Inflammatory macrophage (primary cell): ENCODE measurements around the gene PHOSPHO1.
A peak's percentile ranks its signal among the peaks of the same experiment; 100 is the strongest.
"Not testable (repeated sequence)": the region's sequence is repeated elsewhere in the genome, so short reads cannot be mapped to it uniquely, and the experiment has no call there.

Source experiments
- DNase-seq, 2 donors: peaks; one replicate each; pipeline ENCODE4 v3.0.0-alpha.2; 2020 to 2022
- total RNA-seq, 18 experiments: gene quantifications; one replicate each; lab custom pipeline; 2026; ENCODE audit warnings: mixed read lengths in 6 of 18, inconsistent platforms in 2 of 18; lab: John Stamatoyannopoulos, UW

Gene PHOSPHO1
- total RNA-seq = 0.17 to 6.0 (median 1.5) reads per million in 18 experiments

GRCh38 chr17:49230636-49231562 is at the start of gene PHOSPHO1:
PHOSPHO1 (minus strand) TSS chr17:49230787; CDS start chr17:49226691, 4,096 bp downstream.
- DNase-seq = peak; percentile 71 to 85

GRCh38 chr17:49280061-49280460 is 49.5 kb upstream of the PHOSPHO1 start:
- no peak for DNase-seq

GRCh38 chr17:49279263-49280015 is 48.9 kb upstream of the PHOSPHO1 start:
- not testable (repeated sequence) for DNase-seq

GRCh38 chr17:49278076-49278475 is 47.5 kb upstream of the PHOSPHO1 start:
- no peak for DNase-seq

- DNase-seq = peak; percentile 15 to 28
Observed at GRCh38 chr17:49277638-49278037, 47.1 kb upstream of the PHOSPHO1 start.

- not testable (repeated sequence) for DNase-seq
Observed at GRCh38 chr17:49275981-49276380, 45.4 kb upstream of the PHOSPHO1 start.

- DNase-seq = no peak
Observed at GRCh38 chr17:49269356-49269755, 38.8 kb upstream of the PHOSPHO1 start.

- no peak for DNase-seq
Observed at GRCh38 chr17:49267912-49268311, 37.3 kb upstream of the PHOSPHO1 start.

GRCh38 chr17:49266233-49266632 is 35.6 kb upstream of the PHOSPHO1 start:
- no peak for DNase-seq

- not testable (repeated sequence) for DNase-seq
Observed at GRCh38 chr17:49261540-49261939, 31.0 kb upstream of the PHOSPHO1 start.

GRCh38 chr17:49260817-49261291 is 30.3 kb upstream of the PHOSPHO1 start:
- DNase-seq = no peak

GRCh38 chr17:49260011-49260816 is 29.6 kb upstream of the PHOSPHO1 start:
- DNase-seq = peak; percentile 73 to 94

GRCh38 chr17:49259663-49260010 is 29.1 kb upstream of the PHOSPHO1 start:
- DNase-seq = no peak

- DNase-seq = no peak
Observed at GRCh38 chr17:49258394-49258793, 27.8 kb upstream of the PHOSPHO1 start.

GRCh38 chr17:49255125-49255524 is 24.5 kb upstream of the PHOSPHO1 start:
- peak; percentile 17 to 29 for DNase-seq

- no peak for DNase-seq
Observed at GRCh38 chr17:49254066-49254465, 23.5 kb upstream of the PHOSPHO1 start.

- peak; percentile 85 to 91 for DNase-seq
Observed at GRCh38 chr17:49252148-49252695, 21.6 kb upstream of the PHOSPHO1 start.

- no peak for DNase-seq
Observed at GRCh38 chr17:49249890-49250522, 19.4 kb upstream of the PHOSPHO1 start.

GRCh38 chr17:49249292-49249794 is 18.8 kb upstream of the PHOSPHO1 start:
- DNase-seq = no peak

- no peak for DNase-seq
Observed at GRCh38 chr17:49247944-49248343, 17.4 kb upstream of the PHOSPHO1 start.

GRCh38 chr17:49244839-49245238 is 14.3 kb upstream of the PHOSPHO1 start:
- no peak for DNase-seq
